Activated CD8-positive, alpha-beta memory T cell treated with anti-CD3 and anti-CD28 coated beads for 1 hour (primary cell): ENCODE data around the gene MDFI.

Experiments used
- DNase-seq, 2 donors: peaks; one replicate each; pipeline ENCODE4 v3.0.0-alpha.2; 2020; ENCODE audit warnings: low read depth in 1 of 2; ENCODE audit errors: extremely low read depth in 1 of 2

MDFI gene

DNA sequence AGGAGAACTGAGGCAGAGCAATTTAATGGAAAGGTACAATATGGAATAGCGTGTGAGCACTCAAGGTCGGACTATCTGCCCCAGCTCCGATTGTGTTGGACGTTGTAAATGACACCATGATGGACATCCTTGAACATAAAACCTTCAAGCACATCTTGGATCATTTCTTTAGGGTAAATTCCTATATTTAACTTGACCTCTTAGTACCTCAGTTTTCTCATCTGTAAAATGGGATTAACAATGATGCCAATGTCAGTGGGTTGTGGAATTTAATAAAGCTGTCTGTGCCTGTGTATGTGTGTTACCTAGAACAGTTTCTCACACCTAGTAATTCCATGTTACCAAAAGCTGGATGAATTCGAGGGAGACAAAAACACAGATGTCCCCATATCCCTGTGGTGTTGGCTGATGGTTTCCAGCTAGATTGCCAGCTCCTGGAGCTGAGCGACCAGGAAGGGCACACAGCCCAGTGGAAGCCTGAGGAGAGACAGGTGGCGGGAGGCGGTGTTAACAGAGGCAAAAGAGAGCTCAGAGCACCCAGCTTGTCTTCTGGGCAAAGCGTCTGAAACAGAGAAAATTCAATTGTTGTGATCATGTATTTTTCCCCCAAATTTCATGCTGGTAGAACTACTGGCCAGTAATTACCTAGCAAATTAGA is 32.6 kb downstream of the MDFI start:
- no peak for DNase-seq

- no peak for DNase-seq
Measured at GRCh38 chr6:41671376-41671775, 33.1 kb downstream of the MDFI start.

- DNase-seq, result no peak
Measured at GRCh38 chr6:41672016-41672415, 33.7 kb downstream of the MDFI start.

- DNase-seq, result no peak
Measured at GRCh38 chr6:41672816-41673703, 34.8 kb downstream of the MDFI start.

- no peak for DNase-seq
Measured at GRCh38 chr6:41673704-41674000, 35.4 kb downstream of the MDFI start.

GRCh38 chr6:41674231-41675000 is 36.1 kb downstream of the MDFI start:
- no peak for DNase-seq

- no peak for DNase-seq
Measured at GRCh38 chr6:41675176-41675775, 37.0 kb downstream of the MDFI start.

DNA sequence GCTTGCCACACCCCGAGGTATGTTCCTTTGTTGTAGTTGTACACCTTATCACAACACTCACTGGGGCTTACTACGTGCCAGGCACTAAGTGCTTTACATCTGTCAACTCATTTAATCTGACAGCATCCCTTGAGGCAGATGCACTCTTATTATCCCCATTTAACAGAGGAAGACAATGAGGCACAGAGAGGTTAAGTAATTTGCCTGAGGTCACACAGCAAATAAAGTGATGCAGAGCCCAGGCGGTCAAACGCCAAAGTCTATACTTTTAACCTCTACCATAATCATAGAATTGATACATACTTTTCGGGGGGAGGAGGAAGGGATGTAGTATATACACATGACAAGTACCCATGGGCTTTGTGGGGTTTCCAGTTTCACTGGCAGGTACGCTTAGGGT is 37.7 kb downstream of the MDFI start:
- no peak for DNase-seq

DNA sequence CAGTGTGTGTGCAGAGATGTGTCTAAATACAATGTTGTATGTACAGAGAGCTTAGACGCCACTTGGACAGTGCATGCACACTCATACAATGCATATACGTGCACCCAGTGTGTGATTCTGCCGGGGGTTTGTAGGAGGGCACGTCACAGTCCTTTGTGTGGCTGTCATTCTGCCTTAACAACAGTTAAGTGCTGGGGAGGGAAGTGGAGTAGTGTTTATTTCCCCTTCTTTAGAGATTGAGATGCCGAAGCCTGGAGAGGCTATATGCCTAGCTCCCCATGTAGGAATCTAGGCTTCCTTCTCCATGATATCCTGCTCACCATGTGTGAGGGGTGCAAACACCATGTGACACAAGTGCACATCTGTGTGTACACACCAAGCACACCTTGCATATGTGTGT is 38.2 kb downstream of the MDFI start:
- no peak for DNase-seq

DNA sequence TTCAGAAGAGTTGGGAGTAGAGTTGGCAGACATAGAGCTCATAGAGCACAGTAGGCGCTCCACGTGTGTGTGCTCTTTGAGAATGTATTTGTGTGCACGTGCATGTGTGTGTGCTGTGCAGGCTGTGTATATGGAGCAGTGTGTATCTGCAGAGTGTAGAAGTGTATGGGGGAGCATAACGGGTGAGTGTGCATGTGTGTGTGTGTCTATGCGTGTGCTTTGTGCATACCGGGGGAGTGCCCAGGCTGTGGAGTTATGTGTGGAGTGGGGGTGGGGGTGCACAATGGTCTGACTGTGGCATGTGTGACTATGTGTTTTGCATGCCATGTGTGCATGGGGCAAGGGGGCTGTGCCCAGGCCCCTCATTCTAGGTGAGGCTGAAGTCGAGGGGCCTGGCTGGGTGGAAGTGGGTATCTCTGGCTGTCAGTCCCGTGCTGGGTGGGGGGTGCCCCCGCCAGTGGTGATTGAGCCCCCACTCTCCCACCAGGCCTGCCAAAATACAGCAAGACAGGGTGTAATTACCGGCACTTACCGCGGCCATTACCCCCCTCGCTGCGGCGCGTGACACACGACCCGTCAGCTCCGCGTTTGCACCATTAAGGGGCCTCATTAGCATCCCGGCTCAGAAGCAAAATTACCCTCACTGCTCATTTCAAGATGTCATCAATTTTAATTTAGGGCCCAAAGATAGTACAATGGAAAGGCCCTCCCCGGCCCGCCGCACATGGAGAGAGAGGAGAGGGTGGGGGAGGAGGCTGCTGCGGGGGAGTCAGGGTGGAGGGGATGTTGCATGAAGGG is 39.1 kb downstream of the MDFI start:
- DNase-seq, result no peak

DNA sequence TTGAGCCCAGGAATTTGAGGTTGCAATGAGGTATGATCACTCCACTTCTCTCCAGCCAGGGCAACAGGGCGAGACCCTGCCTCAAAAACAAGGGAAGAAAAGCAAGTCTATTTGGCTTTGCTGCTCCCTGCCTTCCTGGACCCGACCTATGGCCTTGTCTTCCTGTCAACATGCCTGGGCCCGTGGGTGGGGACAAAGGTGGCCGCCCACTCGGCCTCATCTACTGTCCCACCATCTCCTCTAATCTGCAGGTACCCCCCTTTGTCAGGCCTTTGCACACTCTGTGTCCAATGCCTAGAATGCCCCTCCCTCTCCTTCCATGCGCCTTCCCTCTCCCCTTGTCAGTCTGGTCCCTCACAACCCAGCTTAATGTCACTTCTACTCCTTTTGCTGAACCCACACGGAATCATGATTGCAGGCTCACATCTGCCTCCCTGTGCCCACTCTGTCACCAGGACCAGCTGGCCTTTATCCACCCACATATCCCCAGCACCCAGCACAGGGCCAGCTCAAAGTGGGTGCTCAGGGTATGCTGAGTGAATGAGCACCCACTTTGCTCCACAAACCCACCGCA is 40.3 kb downstream of the MDFI start:
- no peak for DNase-seq

DNA sequence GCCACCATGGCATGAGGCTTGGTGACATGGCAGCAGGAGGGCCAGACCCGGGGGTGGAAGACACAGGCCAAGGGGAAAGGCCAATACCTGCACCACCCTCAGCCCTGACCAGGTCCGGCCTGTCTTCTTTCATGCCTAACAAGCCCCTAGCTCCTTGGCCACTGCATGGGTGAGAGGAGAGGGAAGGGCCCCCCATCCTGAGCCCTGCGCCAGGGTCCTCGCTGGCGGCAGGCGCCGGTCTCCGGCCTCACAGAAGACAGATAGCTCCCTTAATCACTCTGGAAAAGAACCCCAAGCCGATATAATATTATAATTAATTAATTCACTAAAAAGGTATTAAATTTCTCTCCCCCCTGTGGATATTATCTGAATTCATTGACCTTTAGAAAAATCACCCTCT is 41.4 kb downstream of the MDFI start:
- DNase-seq, result no peak

GRCh38 chr6:41680182-41680965 is 42.1 kb downstream of the MDFI start:
- DNase-seq, result no peak

DNA sequence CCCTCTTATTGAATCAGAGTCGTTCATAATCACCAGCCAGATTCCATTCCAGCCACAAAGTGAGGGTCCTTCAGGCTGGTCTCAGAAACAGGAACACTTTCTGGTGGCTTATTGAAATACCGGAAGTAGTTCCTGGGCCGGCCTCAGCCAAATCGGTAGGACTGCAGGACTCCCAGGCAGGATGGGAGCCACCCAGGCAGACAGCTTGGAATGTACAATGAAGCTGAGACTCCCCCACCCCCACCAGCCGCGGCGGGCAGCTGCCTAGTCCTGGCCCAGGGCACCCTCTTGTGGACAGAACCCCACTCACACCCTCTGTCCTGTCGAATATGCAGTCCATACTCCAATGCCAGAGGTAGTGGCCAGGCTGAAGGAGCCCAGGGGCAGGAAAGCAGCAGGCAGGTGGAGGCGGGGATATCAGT is 43.8 kb downstream of the MDFI start:
- DNase-seq, result peak; percentile 39 to 42

GRCh38 chr6:41682497-41683272 is 44.4 kb downstream of the MDFI start:
- DNase-seq, result no peak

GRCh38 chr6:41683273-41683522 is 44.9 kb downstream of the MDFI start:
- no peak for DNase-seq

GRCh38 chr6:41683523-41684310 is 45.4 kb downstream of the MDFI start:
- DNase-seq, result peak; percentile 42 to 74
